ENCODE measurements around the gene CAP2.

DNA sequence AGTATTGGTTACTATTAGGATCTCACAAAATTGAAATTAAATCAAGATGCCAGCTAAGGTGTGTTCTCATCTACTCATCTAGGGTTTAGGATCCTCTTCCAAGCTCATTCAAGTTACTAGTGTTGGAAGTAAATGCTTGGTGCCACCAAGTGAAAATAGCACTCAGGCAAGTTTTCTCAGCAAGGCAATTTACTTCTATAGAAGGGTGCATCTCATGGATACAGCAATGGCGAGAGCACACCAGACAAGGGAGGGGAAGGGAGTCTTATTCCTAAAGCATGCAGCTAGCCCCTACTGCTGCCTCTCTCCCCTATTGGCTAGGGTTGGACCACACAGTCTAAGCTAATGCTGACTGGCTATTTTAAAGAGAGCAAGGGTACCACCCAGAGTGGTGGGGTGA lies 183.7 kb downstream of the CAP2 start:
- TF ChIP-seq, protein P1, sequence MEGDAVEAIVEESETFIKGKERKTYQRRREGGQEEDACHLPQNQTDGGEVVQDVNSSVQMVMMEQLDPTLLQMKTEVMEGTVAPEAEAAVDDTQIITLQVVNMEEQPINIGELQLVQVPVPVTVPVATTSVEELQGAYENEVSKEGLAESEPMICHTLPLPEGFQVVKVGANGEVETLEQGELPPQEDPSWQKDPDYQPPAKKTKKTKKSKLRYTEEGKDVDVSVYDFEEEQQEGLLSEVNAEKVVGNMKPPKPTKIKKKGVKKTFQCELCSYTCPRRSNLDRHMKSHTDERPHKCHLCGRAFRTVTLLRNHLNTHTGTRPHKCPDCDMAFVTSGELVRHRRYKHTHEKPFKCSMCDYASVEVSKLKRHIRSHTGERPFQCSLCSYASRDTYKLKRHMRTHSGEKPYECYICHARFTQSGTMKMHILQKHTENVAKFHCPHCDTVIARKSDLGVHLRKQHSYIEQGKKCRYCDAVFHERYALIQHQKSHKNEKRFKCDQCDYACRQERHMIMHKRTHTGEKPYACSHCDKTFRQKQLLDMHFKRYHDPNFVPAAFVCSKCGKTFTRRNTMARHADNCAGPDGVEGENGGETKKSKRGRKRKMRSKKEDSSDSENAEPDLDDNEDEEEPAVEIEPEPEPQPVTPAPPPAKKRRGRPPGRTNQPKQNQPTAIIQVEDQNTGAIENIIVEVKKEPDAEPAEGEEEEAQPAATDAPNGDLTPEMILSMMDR (IDR thresholded peaks at IDR 0.05; ENCODE audit: insufficient read depth, low read length): no peak
- TF ChIP-seq SPI1 (IDR thresholded peaks at IDR 0.05; ENCODE audit: borderline replicate concordance, low read depth): no peak

All from HL-60 (cell line).